ENCODE measurements around the gene CCDC192. TPM values are rescaled to one million over a fixed set of nuclear protein-coding genes. Genes with fewer than 3 reads are reported as not detected.

Gene CCDC192
- total RNA-seq, 1 experiment from 2014 or later, result not detected

DNA sequence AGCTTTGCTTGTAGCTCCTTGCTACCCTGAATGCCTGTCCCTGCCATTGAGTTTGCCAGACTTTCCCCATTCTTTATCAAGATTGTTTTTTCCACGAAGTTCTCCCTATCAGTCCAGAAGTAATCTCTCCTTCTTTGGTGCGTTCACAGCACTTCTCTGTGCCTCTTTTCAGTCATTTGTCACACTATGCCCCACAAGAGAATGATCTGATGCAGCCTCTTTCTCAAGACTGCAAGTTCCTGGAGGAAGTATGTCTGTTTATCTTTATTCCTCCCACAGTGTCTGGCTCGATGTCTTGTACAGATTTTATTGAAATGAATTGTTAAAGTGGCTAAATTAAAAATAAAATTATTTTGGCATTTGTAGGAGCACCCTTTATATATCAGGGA, 99.3 kb downstream of the CCDC192 start:
- intact Hi-C loops (cut with micrococcal nuclease; ENCODE audit: unreplicated experiment), result no loop called here
- ChIA-PET POLR2A (no interaction called here), CTCF (no interaction called here)
- no TSS peak for BruUV-seq (replicated peaks)
- no peaks in the 10 kb centered on the region for H3K36me3 Mint-ChIP-seq (ENCODE audit: insufficient read depth, unreplicated experiment)
- H3K27ac Mint-ChIP-seq (ENCODE audit: unreplicated experiment), result no peak overlapping the region
- no peaks in the 10 kb centered on the region for H3K4me1 ChIP-seq
- no peaks in the 10 kb centered on the region for H3K36me3 ChIP-seq (ENCODE audit: control insufficient read depth, insufficient read depth, low read length)
- TF ChIP-seq, protein P1, sequence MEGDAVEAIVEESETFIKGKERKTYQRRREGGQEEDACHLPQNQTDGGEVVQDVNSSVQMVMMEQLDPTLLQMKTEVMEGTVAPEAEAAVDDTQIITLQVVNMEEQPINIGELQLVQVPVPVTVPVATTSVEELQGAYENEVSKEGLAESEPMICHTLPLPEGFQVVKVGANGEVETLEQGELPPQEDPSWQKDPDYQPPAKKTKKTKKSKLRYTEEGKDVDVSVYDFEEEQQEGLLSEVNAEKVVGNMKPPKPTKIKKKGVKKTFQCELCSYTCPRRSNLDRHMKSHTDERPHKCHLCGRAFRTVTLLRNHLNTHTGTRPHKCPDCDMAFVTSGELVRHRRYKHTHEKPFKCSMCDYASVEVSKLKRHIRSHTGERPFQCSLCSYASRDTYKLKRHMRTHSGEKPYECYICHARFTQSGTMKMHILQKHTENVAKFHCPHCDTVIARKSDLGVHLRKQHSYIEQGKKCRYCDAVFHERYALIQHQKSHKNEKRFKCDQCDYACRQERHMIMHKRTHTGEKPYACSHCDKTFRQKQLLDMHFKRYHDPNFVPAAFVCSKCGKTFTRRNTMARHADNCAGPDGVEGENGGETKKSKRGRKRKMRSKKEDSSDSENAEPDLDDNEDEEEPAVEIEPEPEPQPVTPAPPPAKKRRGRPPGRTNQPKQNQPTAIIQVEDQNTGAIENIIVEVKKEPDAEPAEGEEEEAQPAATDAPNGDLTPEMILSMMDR (IDR thresholded peaks at IDR 0.05; ENCODE audit: insufficient read depth in 1 of 2, low read depth in 1 of 2, low read length in 1 of 2, severe bottlenecking in 1 of 2, unreplicated experiment in 1 of 2), result no peak
- no peak overlapping the region for H3K4me3 ChIP-seq (ENCODE audit: low read depth, low read length)
- H3K4me3 Mint-ChIP-seq (ENCODE audit: unreplicated experiment), result no peak overlapping the region
- no peaks in the 10 kb centered on the region for H3K27me3 Mint-ChIP-seq (ENCODE audit: insufficient read depth, unreplicated experiment)
- no peaks in the 10 kb centered on the region for H3K27me3 ChIP-seq (replicated peaks; ENCODE audit: control insufficient read depth, insufficient read depth, low read length)
- no peaks in the 10 kb centered on the region for H3K9me3 Mint-ChIP-seq (ENCODE audit: unreplicated experiment)
- no peaks in the 10 kb centered on the region for H3K9me3 ChIP-seq
- H3K4me1 Mint-ChIP-seq (ENCODE audit: low read depth, unreplicated experiment), result no peaks in the 10 kb centered on the region
- DNase-seq, result no peak

DNA sequence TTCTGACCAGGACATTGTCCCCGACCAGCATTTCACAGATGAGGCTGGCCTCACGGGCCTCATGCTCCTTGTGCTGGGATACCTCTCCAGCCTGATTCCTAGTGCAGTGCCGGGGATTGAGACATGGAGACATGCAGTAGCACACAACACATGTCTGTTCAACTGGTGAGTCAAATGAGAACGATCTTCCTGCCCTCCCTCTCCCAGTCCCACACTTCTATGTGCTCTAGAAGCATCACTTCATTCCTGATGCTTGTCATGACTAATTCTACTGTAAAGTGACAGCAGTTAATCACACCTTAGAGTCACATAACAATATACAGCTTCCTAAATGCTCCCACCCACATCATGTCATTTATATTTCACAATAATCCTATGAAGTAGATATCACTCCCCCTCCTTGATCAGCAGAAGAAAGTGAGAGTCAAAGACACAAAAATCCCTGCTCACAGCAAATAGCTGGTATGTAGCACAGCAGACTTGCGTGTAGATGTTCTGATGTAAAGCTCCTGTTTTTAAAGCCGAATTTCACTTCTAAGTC, 101.8 kb downstream of the CCDC192 start:
- no peak overlapping the region for H3K4me3 ChIP-seq (ENCODE audit: low read depth, low read length)
- no peak overlapping the region for H3K27ac Mint-ChIP-seq (ENCODE audit: unreplicated experiment)
- ChIA-PET CTCF (no interaction called here), POLR2A (no interaction called here)
- no peaks in the 10 kb centered on the region for H3K36me3 Mint-ChIP-seq (ENCODE audit: insufficient read depth, unreplicated experiment)
- H3K36me3 ChIP-seq (ENCODE audit: control insufficient read depth, insufficient read depth, low read length), result no peaks in the 10 kb centered on the region
- DNase-seq, result no peak
- H3K4me1 Mint-ChIP-seq (ENCODE audit: low read depth, unreplicated experiment), result no peaks in the 10 kb centered on the region
- TF ChIP-seq, protein P1 (IDR thresholded peaks at IDR 0.05; ENCODE audit: insufficient read depth in 1 of 2, low read depth in 1 of 2, low read length in 1 of 2, severe bottlenecking in 1 of 2, unreplicated experiment in 1 of 2), result no peak
- BruUV-seq (replicated peaks), result no TSS peak
- H3K27me3 ChIP-seq (replicated peaks; ENCODE audit: control insufficient read depth, insufficient read depth, low read length), result no peaks in the 10 kb centered on the region
- intact Hi-C loops (cut with micrococcal nuclease; ENCODE audit: unreplicated experiment), result no loop called here
- no peaks in the 10 kb centered on the region for H3K9me3 Mint-ChIP-seq (ENCODE audit: unreplicated experiment)
- no peaks in the 10 kb centered on the region for H3K9me3 ChIP-seq
- H3K4me3 Mint-ChIP-seq (ENCODE audit: unreplicated experiment), result no peak overlapping the region
- H3K27me3 Mint-ChIP-seq (ENCODE audit: insufficient read depth, unreplicated experiment), result no peaks in the 10 kb centered on the region
- H3K4me1 ChIP-seq, result no peaks in the 10 kb centered on the region

DNA sequence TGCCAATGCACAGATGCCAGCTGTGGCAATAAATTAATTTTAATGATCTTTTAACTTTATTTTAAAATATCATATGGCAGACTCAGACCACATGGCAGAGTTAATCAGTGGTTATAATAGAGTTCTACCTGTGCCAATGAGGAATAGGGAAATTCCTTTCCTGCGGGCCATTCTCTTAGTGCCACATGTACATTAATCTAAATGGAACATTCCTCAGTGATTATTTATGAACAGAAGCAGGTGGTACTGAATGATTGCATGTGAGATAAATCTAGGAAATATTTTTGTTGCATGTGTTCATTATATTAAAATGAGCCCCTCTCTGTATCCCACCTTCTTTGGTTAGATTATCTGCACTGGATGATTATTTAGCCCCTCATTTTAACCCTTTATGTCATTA, 102.3 kb downstream of the CCDC192 start:
- intact Hi-C loops (cut with micrococcal nuclease; ENCODE audit: unreplicated experiment), result no loop called here
- no peaks in the 10 kb centered on the region for H3K9me3 ChIP-seq
- no peaks in the 10 kb centered on the region for H3K36me3 ChIP-seq (ENCODE audit: control insufficient read depth, insufficient read depth, low read length)
- no peaks in the 10 kb centered on the region for H3K9me3 Mint-ChIP-seq (ENCODE audit: unreplicated experiment)
- TF ChIP-seq, protein P1 (IDR thresholded peaks at IDR 0.05; ENCODE audit: insufficient read depth in 1 of 2, low read depth in 1 of 2, low read length in 1 of 2, severe bottlenecking in 1 of 2, unreplicated experiment in 1 of 2), result no peak
- DNase-seq, result no peak
- no peaks in the 10 kb centered on the region for H3K4me1 Mint-ChIP-seq (ENCODE audit: low read depth, unreplicated experiment)
- H3K27me3 Mint-ChIP-seq (ENCODE audit: insufficient read depth, unreplicated experiment), result no peaks in the 10 kb centered on the region
- H3K36me3 Mint-ChIP-seq (ENCODE audit: insufficient read depth, unreplicated experiment), result no peaks in the 10 kb centered on the region
- no peaks in the 10 kb centered on the region for H3K27me3 ChIP-seq (replicated peaks; ENCODE audit: control insufficient read depth, insufficient read depth, low read length)
- no TSS peak for BruUV-seq (replicated peaks)
- H3K27ac Mint-ChIP-seq (ENCODE audit: unreplicated experiment), result no peak overlapping the region
- ChIA-PET POLR2A (no interaction called here), CTCF (no interaction called here)
- no peak overlapping the region for H3K4me3 Mint-ChIP-seq (ENCODE audit: unreplicated experiment)
- no peak overlapping the region for H3K4me3 ChIP-seq (ENCODE audit: low read depth, low read length)
- H3K4me1 ChIP-seq, result no peaks in the 10 kb centered on the region
